Subcutaneous adipose tissue (tissue), 4 donors: ENCODE measurements around the gene MALT1. TPM values are rescaled to one million over a fixed set of nuclear protein-coding genes. Genes with fewer than 3 reads are reported as not detected.

Experiments used
- CTCF ChIP-seq: fragments of 450-650 bp; IDR thresholded peaks from one replicate; pipeline ENCODE4 v1.5.1; 2016; ENCODE audit warnings: low read depth, mild to moderate bottlenecking, control low read depth, antibody characterized with exemption, moderate library complexity
- total RNA-seq, 4 donors: library from RNA; depleted of rRNA; stranded (reverse); fragments of >200 nt; gene quantifications; one replicate each; pipeline ENCODE4 v1.1.0, GENCODE V29; 2016

MALT1 gene
- total RNA-seq, 4 donors from 2014 or later: 26.0 to 32.3 (median 29.7) TPM

- no peak for TF ChIP-seq CTCF
Observed at GRCh38 chr18:58657081-58657480, 14.2 kb upstream of the MALT1 start.

- TF ChIP-seq CTCF: no peak
Observed at GRCh38 chr18:58657494-58657893, 13.8 kb upstream of the MALT1 start.

- no peak for TF ChIP-seq CTCF
Observed at GRCh38 chr18:58659691-58660090, 11.6 kb upstream of the MALT1 start.

- TF ChIP-seq CTCF: no peak
Observed at GRCh38 chr18:58660915-58661314, 10.3 kb upstream of the MALT1 start.

- no peak for TF ChIP-seq CTCF
Observed at GRCh38 chr18:58661423-58661822, 9.8 kb upstream of the MALT1 start.

- TF ChIP-seq CTCF: no peak
Observed at GRCh38 chr18:58662118-58662517, 9.1 kb upstream of the MALT1 start.

- no peak for TF ChIP-seq CTCF
Observed at GRCh38 chr18:58666176-58666575, 5.1 kb upstream of the MALT1 start.
